Astrocyte (in vitro differentiated cells and primary cell): Measurements from ENCODE around the gene HDAC8. TPM values are rescaled to one million over a fixed set of nuclear protein-coding genes. Genes with fewer than 3 reads are reported as not detected.
"Not testable (repeated sequence)": the region's sequence is repeated elsewhere in the genome, so short reads cannot be mapped to it uniquely, and the experiment has no call there.

Experiments used
- DNase-seq: peaks from one replicate; pipeline ENCODE4 v3.0.0-alpha.2; 2010; ENCODE audit warnings: low read depth
- FAIRE-seq: peaks from 2 replicates; lab custom pipeline; 2011; peaks lifted over from hg19 to GRCh38; lab: Jason Lieb, UNC
- H2AFZ ChIP-seq: 2 replicates; pipeline ENCODE4 v1.6.0; 2012; ENCODE audit warnings: low read depth, low read length, inconsistent platforms
- H3K27ac ChIP-seq: 2 replicates; pipeline ENCODE4 v1.5.1; 2011; ENCODE audit warnings: low read depth, low read length, inconsistent platforms
- H3K27me3 ChIP-seq: 2 replicates; pipeline ENCODE4 v1.6.0; 2011; ENCODE audit warnings: low read length, inconsistent platforms; ENCODE audit not compliant: insufficient read depth
- H3K36me3 ChIP-seq: 2 replicates; pipeline ENCODE4 v1.5.1; 2011; ENCODE audit warnings: low read length, inconsistent platforms; ENCODE audit not compliant: insufficient read depth
- H3K4me1 ChIP-seq: 2 replicates; pipeline ENCODE4 v1.5.1; 2011; ENCODE audit warnings: low read length, inconsistent platforms; ENCODE audit not compliant: insufficient read depth
- H3K4me2 ChIP-seq: 2 replicates; pipeline ENCODE4 v1.6.0; 2012; ENCODE audit warnings: low read length, inconsistent platforms
- H3K4me3 ChIP-seq: 2 replicates; pipeline ENCODE4 v1.5.1; 2011; ENCODE audit warnings: low read depth, mild to moderate bottlenecking, low read length, inconsistent platforms; ENCODE audit not compliant: insufficient read depth
- H3K79me2 ChIP-seq: 2 replicates; pipeline ENCODE4 v1.6.0; 2012; ENCODE audit warnings: mild to moderate bottlenecking, low read length, inconsistent platforms; ENCODE audit not compliant: insufficient read depth
- H3K9ac ChIP-seq: 2 replicates; pipeline ENCODE4 v1.6.0; 2012; ENCODE audit warnings: mild to moderate bottlenecking, low read length, inconsistent platforms
- H3K9me3 ChIP-seq: 2 replicates; pipeline ENCODE4 v1.5.1; 2012; ENCODE audit warnings: low read depth, mild to moderate bottlenecking, low read length, inconsistent platforms; ENCODE audit not compliant: insufficient read depth
- H4K20me1 ChIP-seq: 2 replicates; pipeline ENCODE4 v1.6.0; 2012; ENCODE audit warnings: low read length, inconsistent platforms; ENCODE audit not compliant: insufficient read depth
- H3K27ac Mint-ChIP-seq: one replicate; pipeline ENCODE4 v1.8.0; 2021; ENCODE audit warnings: mild to moderate bottlenecking, mixed read lengths; ENCODE audit not compliant: unreplicated experiment
- H3K27me3 Mint-ChIP-seq: one replicate; pipeline ENCODE4 v1.8.0; 2021; ENCODE audit warnings: low read depth, mixed read lengths; ENCODE audit not compliant: unreplicated experiment
- H3K36me3 Mint-ChIP-seq: one replicate; pipeline ENCODE4 v1.8.0; 2021; ENCODE audit warnings: low read depth, mixed read lengths; ENCODE audit not compliant: unreplicated experiment
- H3K4me1 Mint-ChIP-seq: one replicate; pipeline ENCODE4 v1.8.0; 2021; ENCODE audit warnings: low read depth, mixed read lengths; ENCODE audit not compliant: unreplicated experiment
- H3K4me3 Mint-ChIP-seq: one replicate; pipeline ENCODE4 v1.8.0; 2021; ENCODE audit warnings: mild to moderate bottlenecking, moderate library complexity, mixed read lengths; ENCODE audit not compliant: unreplicated experiment
- H3K9me3 Mint-ChIP-seq: one replicate; pipeline ENCODE4 v1.8.0; 2021; ENCODE audit warnings: mild to moderate bottlenecking, mixed read lengths; ENCODE audit not compliant: unreplicated experiment
- EZH2 ChIP-seq: IDR thresholded peaks from 2 replicates; pipeline ENCODE4 v1.6.1; 2012; ENCODE audit warnings: mild to moderate bottlenecking, low read length, inconsistent platforms; ENCODE audit not compliant: insufficient read depth
- total RNA-seq: library from RNA; stranded (reverse); gene quantifications from 2 replicates; pipeline ENCODE4 v1.2.1, GENCODE V29; 2021
- TF ChIP-seq, protein P1 (sequence below): IDR thresholded peaks from 2 replicates; pipeline ENCODE4 v1.5.1; 2011; ENCODE audit warnings: low read depth, mild to moderate bottlenecking, inconsistent platforms, low read length, moderate library complexity; ENCODE audit not compliant: insufficient read depth

Gene HDAC8
- total RNA-seq, 1 donor from 2014 or later, result 23.6 TPM

GRCh38 chrX:72569786-72570185 is 2.9 kb downstream of the HDAC8 start:
- Histone ChIP-seq H4K20me1 (peaks cover 17% of the 10 kb centered on the region), H3K4me2 (peak overlapping the region; percentile 8), H3K79me2 (peaks cover 8% of the 10 kb centered on the region), H3K9ac (no peak overlapping the region), H3K27ac (peak overlapping the region; percentile 7), H3K36me3 (peaks cover 15% of the 10 kb centered on the region), H3K27me3 (no peaks in the 10 kb centered on the region), H3K9me3 (no peaks in the 10 kb centered on the region), H3K4me3 (no peak overlapping the region), H3K4me1 (peaks cover 23% of the 10 kb centered on the region), H2AFZ (no peak overlapping the region)
- FAIRE-seq, result no peak
- Mint-ChIP-seq H3K27ac (no peak overlapping the region), H3K4me1 (peaks cover 7% of the 10 kb centered on the region), H3K9me3 (no peaks in the 10 kb centered on the region), H3K36me3 (peaks cover 4% of the 10 kb centered on the region), H3K4me3 (no peak overlapping the region), H3K27me3 (no peaks in the 10 kb centered on the region)
- no peak for TF ChIP-seq EZH2
- TF ChIP-seq, protein P1, sequence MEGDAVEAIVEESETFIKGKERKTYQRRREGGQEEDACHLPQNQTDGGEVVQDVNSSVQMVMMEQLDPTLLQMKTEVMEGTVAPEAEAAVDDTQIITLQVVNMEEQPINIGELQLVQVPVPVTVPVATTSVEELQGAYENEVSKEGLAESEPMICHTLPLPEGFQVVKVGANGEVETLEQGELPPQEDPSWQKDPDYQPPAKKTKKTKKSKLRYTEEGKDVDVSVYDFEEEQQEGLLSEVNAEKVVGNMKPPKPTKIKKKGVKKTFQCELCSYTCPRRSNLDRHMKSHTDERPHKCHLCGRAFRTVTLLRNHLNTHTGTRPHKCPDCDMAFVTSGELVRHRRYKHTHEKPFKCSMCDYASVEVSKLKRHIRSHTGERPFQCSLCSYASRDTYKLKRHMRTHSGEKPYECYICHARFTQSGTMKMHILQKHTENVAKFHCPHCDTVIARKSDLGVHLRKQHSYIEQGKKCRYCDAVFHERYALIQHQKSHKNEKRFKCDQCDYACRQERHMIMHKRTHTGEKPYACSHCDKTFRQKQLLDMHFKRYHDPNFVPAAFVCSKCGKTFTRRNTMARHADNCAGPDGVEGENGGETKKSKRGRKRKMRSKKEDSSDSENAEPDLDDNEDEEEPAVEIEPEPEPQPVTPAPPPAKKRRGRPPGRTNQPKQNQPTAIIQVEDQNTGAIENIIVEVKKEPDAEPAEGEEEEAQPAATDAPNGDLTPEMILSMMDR, result peak; percentile 10
- DNase-seq, result peak; percentile 91

- Mint-ChIP-seq H3K4me3 (no peak overlapping the region), H3K27ac (peak overlapping the region; percentile 72), H3K4me1 (peaks cover 7% of the 10 kb centered on the region), H3K9me3 (no peaks in the 10 kb centered on the region), H3K36me3 (peaks cover 4% of the 10 kb centered on the region), H3K27me3 (no peaks in the 10 kb centered on the region)
- Histone ChIP-seq H3K4me1 (peaks cover 23% of the 10 kb centered on the region), H2AFZ (no peak overlapping the region), H3K27ac (no peak overlapping the region), H3K36me3 (peaks cover 15% of the 10 kb centered on the region), H3K4me3 (no peak overlapping the region), H4K20me1 (peaks cover 17% of the 10 kb centered on the region), H3K4me2 (peak overlapping the region; percentile 44), H3K9me3 (no peaks in the 10 kb centered on the region), H3K27me3 (no peaks in the 10 kb centered on the region), H3K79me2 (peaks cover 8% of the 10 kb centered on the region), H3K9ac (no peak overlapping the region)
- TF ChIP-seq, protein P1, result no peak
- TF ChIP-seq EZH2, result no peak
- peak; percentile 64 for DNase-seq
- peak; percentile 100 for FAIRE-seq
Measured at GRCh38 chrX:72568406-72569092, 4.1 kb downstream of the HDAC8 start.

GRCh38 chrX:72566448-72566847 is 6.2 kb downstream of the HDAC8 start:
- DNase-seq, result no peak
- TF ChIP-seq, protein P1, result no peak
- TF ChIP-seq EZH2, result no peak
- Mint-ChIP-seq H3K27ac (no peak overlapping the region), H3K36me3 (peaks cover 4% of the 10 kb centered on the region), H3K4me3 (no peak overlapping the region), H3K9me3 (no peaks in the 10 kb centered on the region), H3K4me1 (peaks cover 7% of the 10 kb centered on the region), H3K27me3 (no peaks in the 10 kb centered on the region)
- Histone ChIP-seq H3K36me3 (peaks cover 15% of the 10 kb centered on the region), H3K9me3 (no peaks in the 10 kb centered on the region), H3K27ac (no peak overlapping the region), H4K20me1 (peaks cover 17% of the 10 kb centered on the region), H3K4me1 (peaks cover 20% of the 10 kb centered on the region), H2AFZ (no peak overlapping the region), H3K4me3 (no peak overlapping the region), H3K9ac (no peak overlapping the region), H3K79me2 (no peaks in the 10 kb centered on the region), H3K27me3 (no peaks in the 10 kb centered on the region), H3K4me2 (no peak overlapping the region)
- FAIRE-seq, result peak; percentile 98

GRCh38 chrX:72559655-72560054 is 13.0 kb downstream of the HDAC8 start:
- not testable (repeated sequence) for H3K27ac ChIP-seq, H3K27ac Mint-ChIP-seq, H3K4me1 Mint-ChIP-seq, H3K4me2 ChIP-seq, H4K20me1 ChIP-seq, H3K4me1 ChIP-seq, FAIRE-seq, H3K9me3 Mint-ChIP-seq, H3K27me3 Mint-ChIP-seq, H3K9ac ChIP-seq, H3K36me3 Mint-ChIP-seq, H3K4me3 ChIP-seq, H3K36me3 ChIP-seq, DNase-seq, H3K4me3 Mint-ChIP-seq, H3K79me2 ChIP-seq, H3K9me3 ChIP-seq, H3K27me3 ChIP-seq, H2AFZ ChIP-seq
